GM12875 (cell line): Measurements from ENCODE around the gene SEC22A.

Experiments
- H3K4me3 ChIP-seq: one replicate; pipeline ENCODE4 v1.5.1; 2011; ENCODE audit warnings: low read depth, low read length, control low read depth
- CTCF ChIP-seq: IDR thresholded peaks from 2 replicates; pipeline ENCODE4 v1.5.1; 2011; ENCODE audit warnings: low read depth, mild to moderate bottlenecking, control low read depth, inconsistent platforms, low read length, moderate library complexity, borderline replicate concordance; ENCODE audit not compliant: insufficient read depth

SEC22A gene

GRCh38 chr3:123291404-123291803 lies 89.7 kb downstream of the SEC22A start:
- no peak for TF ChIP-seq CTCF
- H3K4me3 ChIP-seq, result no peak overlapping the region

- no peak for TF ChIP-seq CTCF
- no peak overlapping the region for H3K4me3 ChIP-seq
These were observed 90.9 kb downstream of the SEC22A start for GRCh38 chr3:123292321-123293310.

GRCh38 chr3:123294296-123294938 lies 92.7 kb downstream of the SEC22A start:
- no peak for TF ChIP-seq CTCF

GRCh38 chr3:123295171-123295900 lies 93.6 kb downstream of the SEC22A start:
- no peak for TF ChIP-seq CTCF
- no peak overlapping the region for H3K4me3 ChIP-seq

More at GRCh38 chr3:123294296-123294938, 92.7 kb downstream of the SEC22A start:
- no peak overlapping the region for H3K4me3 ChIP-seq

- H3K4me3 ChIP-seq, result no peak overlapping the region
- TF ChIP-seq CTCF, result no peak
These were observed 94.1 kb downstream of the SEC22A start for GRCh38 chr3:123295901-123296250.

GRCh38 chr3:123296261-123296660 lies 94.5 kb downstream of the SEC22A start:
- TF ChIP-seq CTCF, result no peak
- H3K4me3 ChIP-seq, result no peak overlapping the region
